Liver (tissue), 3 donors: ENCODE data around the gene E2F3.

ENCODE experiments used
- RAD21 ChIP-seq, 2 donors: IDR thresholded peaks; 2 replicates each; pipeline ENCODE4 v1.6.1; 2016; ENCODE audit warnings: antibody characterized with exemption in 2 of 2, mild to moderate bottlenecking in 2 of 2
- TF ChIP-seq, protein P1 (sequence below): fragments of 150-350 bp; IDR thresholded peaks from 2 replicates; pipeline ENCODE4 v1.5.1; 2017; ENCODE audit warnings: improper control_type of control experiment, low read depth, low read length; ENCODE audit not compliant: missing input control
- TF ChIP-seq, protein P2 (sequence below): IDR thresholded peaks from 2 replicates; pipeline ENCODE4 v1.6.1; 2016; ENCODE audit warnings: antibody characterized with exemption
- donor health status: healthy.
- donor health status: healthy.

- TF ChIP-seq, protein P1, sequence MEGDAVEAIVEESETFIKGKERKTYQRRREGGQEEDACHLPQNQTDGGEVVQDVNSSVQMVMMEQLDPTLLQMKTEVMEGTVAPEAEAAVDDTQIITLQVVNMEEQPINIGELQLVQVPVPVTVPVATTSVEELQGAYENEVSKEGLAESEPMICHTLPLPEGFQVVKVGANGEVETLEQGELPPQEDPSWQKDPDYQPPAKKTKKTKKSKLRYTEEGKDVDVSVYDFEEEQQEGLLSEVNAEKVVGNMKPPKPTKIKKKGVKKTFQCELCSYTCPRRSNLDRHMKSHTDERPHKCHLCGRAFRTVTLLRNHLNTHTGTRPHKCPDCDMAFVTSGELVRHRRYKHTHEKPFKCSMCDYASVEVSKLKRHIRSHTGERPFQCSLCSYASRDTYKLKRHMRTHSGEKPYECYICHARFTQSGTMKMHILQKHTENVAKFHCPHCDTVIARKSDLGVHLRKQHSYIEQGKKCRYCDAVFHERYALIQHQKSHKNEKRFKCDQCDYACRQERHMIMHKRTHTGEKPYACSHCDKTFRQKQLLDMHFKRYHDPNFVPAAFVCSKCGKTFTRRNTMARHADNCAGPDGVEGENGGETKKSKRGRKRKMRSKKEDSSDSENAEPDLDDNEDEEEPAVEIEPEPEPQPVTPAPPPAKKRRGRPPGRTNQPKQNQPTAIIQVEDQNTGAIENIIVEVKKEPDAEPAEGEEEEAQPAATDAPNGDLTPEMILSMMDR, result no peak
- TF ChIP-seq, protein P2, sequence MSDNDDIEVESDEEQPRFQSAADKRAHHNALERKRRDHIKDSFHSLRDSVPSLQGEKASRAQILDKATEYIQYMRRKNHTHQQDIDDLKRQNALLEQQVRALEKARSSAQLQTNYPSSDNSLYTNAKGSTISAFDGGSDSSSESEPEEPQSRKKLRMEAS, result no peak
- no peak for TF ChIP-seq RAD21 (IDR thresholded peaks at IDR 0.05)
Measured at GRCh38 chr6:20386218-20386617, 15.5 kb upstream of the E2F3 start.
